ENCODE data around the gene MYH6. TPM values are rescaled to one million over a fixed set of nuclear protein-coding genes. Genes with fewer than 3 reads are reported as not detected.

Gene MYH6
- total and polyA plus RNA-seq, 10 donors = 0.35 to 0.82 (median 0.40) TPM; not detected in 6

- Histone ChIP-seq H3K9me3 (peaks cover 0 to 18% (median 6%) of the 10 kb centered on the region in 8 donors), H3K4me3 (no peak overlapping the region), H3K36me3 (no peaks in the 10 kb centered on the region), H3K27me3 (replicated peaks in 1 of 7) (peaks cover 0 to 9% (median 0%) of the 10 kb centered on the region in 7 donors), H3K4me1 (no peaks in the 10 kb centered on the region), H3K27ac (no peak overlapping the region)
- TF ChIP-seq, protein P1, sequence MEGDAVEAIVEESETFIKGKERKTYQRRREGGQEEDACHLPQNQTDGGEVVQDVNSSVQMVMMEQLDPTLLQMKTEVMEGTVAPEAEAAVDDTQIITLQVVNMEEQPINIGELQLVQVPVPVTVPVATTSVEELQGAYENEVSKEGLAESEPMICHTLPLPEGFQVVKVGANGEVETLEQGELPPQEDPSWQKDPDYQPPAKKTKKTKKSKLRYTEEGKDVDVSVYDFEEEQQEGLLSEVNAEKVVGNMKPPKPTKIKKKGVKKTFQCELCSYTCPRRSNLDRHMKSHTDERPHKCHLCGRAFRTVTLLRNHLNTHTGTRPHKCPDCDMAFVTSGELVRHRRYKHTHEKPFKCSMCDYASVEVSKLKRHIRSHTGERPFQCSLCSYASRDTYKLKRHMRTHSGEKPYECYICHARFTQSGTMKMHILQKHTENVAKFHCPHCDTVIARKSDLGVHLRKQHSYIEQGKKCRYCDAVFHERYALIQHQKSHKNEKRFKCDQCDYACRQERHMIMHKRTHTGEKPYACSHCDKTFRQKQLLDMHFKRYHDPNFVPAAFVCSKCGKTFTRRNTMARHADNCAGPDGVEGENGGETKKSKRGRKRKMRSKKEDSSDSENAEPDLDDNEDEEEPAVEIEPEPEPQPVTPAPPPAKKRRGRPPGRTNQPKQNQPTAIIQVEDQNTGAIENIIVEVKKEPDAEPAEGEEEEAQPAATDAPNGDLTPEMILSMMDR (IDR thresholded peaks at IDR 0.05 in 8 of 11, conservative IDR thresholded peaks at IDR 0.05 in 3 of 11) = no peak
- no peak for TF ChIP-seq POLR2A (IDR thresholded peaks at IDR 0.05)
- TF ChIP-seq POLR2AphosphoS5 (IDR thresholded peaks at IDR 0.05) = no peak
- no peak for DNase-seq
- 74 to 87% (median 84%) methylated on average over 1 of the region's 1 CpG for WGBS, 5 donors
- intact Hi-C loops (cut with DNase I; ENCODE audit: low total_unique reads) = no loop called here
Observed at GRCh38 chr14:23339506-23340268, 68.4 kb downstream of the MYH6 start.

DNA sequence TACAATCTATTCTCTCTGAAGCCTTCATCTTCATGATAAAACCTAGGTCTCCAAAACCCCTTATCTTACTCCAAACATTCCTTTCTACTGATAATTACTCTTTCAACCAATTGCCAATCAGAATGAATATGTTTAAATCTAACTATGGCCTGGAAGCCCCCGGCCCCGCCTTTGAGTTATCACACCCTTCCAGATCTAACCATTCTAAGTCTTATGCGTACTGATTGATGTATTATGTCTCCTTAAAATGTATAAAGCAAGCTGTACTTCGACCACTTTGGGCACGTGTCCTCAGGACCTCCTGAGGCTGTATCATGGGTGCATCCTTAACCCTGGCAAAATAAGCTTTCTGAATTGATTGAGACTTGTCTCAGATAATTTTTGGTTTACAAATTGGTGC is 72.5 kb downstream of the MYH6 start:
- Histone ChIP-seq H3K4me1 (no peaks in the 10 kb centered on the region), H3K4me3 (no peak overlapping the region), H3K36me3 (no peaks in the 10 kb centered on the region), H3K9me3 (peaks cover 0 to 18% (median 6%) of the 10 kb centered on the region in 8 donors), H3K27ac (no peak overlapping the region), H3K27me3 (replicated peaks in 1 of 7) (peaks cover 0 to 6% (median 0%) of the 10 kb centered on the region in 7 donors)
- 83 to 88% (median 86%) methylated on average over 5 of the region's 5 CpGs for WGBS, 5 donors
- DNase-seq = no peak
- TF ChIP-seq POLR2A (IDR thresholded peaks at IDR 0.05) = no peak
- TF ChIP-seq, protein P1 (IDR thresholded peaks at IDR 0.05 in 8 of 11, conservative IDR thresholded peaks at IDR 0.05 in 3 of 11) = no peak
- TF ChIP-seq POLR2AphosphoS5 (IDR thresholded peaks at IDR 0.05) = no peak
- intact Hi-C loops (cut with DNase I; ENCODE audit: low total_unique reads) = no loop called here

Small RNAs within 50 kb of the gene (microRNA-seq; reads per million reads assigned to microRNA genes)
- 0 to 0.36 (median 0) reads per million in 3 donors for gene MIR208A
- 0.28 to 0.36 (median 0.35) reads per million in 3 donors for gene MIR208B

Small RNAs within 50 kb of the gene (small RNA-seq; reads per million reads assigned to genes)
- gene MIR208A = 0 reads per million in 4 donors
- 0 reads per million in 4 donors for gene MIR208B

Other genes starting within 250 kb of the MYH6 start
- gene SLC7A8, start 224.6 kb downstream of the MYH6 start, total RNA-seq = 100 to 1,000 TPM in 1 of 7 donors, 10 to 100 TPM in 6; 23.5 to 106 (median 68.0) TPM
- gene SLC7A8, start 224.6 kb downstream of the MYH6 start, polyA plus RNA-seq = 1 to 10 TPM; 3.5 to 8.7 (median 6.7) TPM
- gene RNF212B, start 170.3 kb downstream of the MYH6 start, total RNA-seq = not detected
- not detected for gene RNF212B, start 170.3 kb downstream of the MYH6 start, polyA plus RNA-seq
- 10 to 100 TPM in 2 of 7 donors, 1 to 10 TPM in 5; 7.3 to 13.0 (median 9.1) TPM for gene HOMEZ, start 122.1 kb downstream of the MYH6 start, total RNA-seq
- 1 to 10 TPM; 3.1 to 5.4 (median 5.0) TPM for gene HOMEZ, start 122.1 kb downstream of the MYH6 start, polyA plus RNA-seq
- 10 to 100 TPM; 18.6 to 31.7 (median 20.8) TPM for gene PPP1R3E, start 105.4 kb downstream of the MYH6 start, total RNA-seq
- 10 to 100 TPM; 22.1 to 36.7 (median 30.3) TPM for gene PPP1R3E, start 105.4 kb downstream of the MYH6 start, polyA plus RNA-seq
- gene BCL2L2, start 101.4 kb downstream of the MYH6 start, total RNA-seq = 10 to 100 TPM; 16.7 to 34.6 (median 24.9) TPM
- 10 to 100 TPM in 1 of 3 donors, 1 to 10 TPM in 2; 5.4 to 19.2 (median 7.5) TPM for gene BCL2L2, start 101.4 kb downstream of the MYH6 start, polyA plus RNA-seq
- gene PABPN1, start 86.8 kb downstream of the MYH6 start, total RNA-seq = 100 to 1,000 TPM in 4 of 7 donors, 10 to 100 TPM in 3; 52.1 to 152 (median 132) TPM
- 100 to 1,000 TPM; 118 to 146 (median 132) TPM for gene PABPN1, start 86.8 kb downstream of the MYH6 start, polyA plus RNA-seq
- 10 to 100 TPM in 2 of 7 donors, 1 to 10 TPM in 5; 7.1 to 13.7 (median 8.3) TPM for gene SLC22A17, start 55.4 kb downstream of the MYH6 start, total RNA-seq
- gene SLC22A17, start 55.4 kb downstream of the MYH6 start, polyA plus RNA-seq = 1 to 10 TPM; 5.1 to 7.1 (median 6.3) TPM
- gene EFS, start 43.1 kb downstream of the MYH6 start, total RNA-seq = 1 to 10 TPM; 2.6 to 6.7 (median 4.4) TPM
- gene EFS, start 43.1 kb downstream of the MYH6 start, polyA plus RNA-seq = 1 to 10 TPM; 1.8 to 4.3 (median 2.7) TPM
- not detected for gene IL25, start 35.5 kb downstream of the MYH6 start, total RNA-seq
- gene IL25, start 35.5 kb downstream of the MYH6 start, polyA plus RNA-seq = not detected
- gene CMTM5, start 31.2 kb downstream of the MYH6 start, total RNA-seq = 10 to 100 TPM in 1 of 7 donors, 1 to 10 TPM in 6; 2.1 to 13.0 (median 4.3) TPM
- gene CMTM5, start 31.2 kb downstream of the MYH6 start, polyA plus RNA-seq = 1 to 10 TPM; 1.3 to 4.1 (median 2.7) TPM
- under 1 TPM in 1 of 7 donors, not detected in 6; 0.09 TPM for gene MYH7, start 27.4 kb upstream of the MYH6 start, total RNA-seq
- gene MYH7, start 27.4 kb upstream of the MYH6 start, polyA plus RNA-seq = under 1 TPM; 0.06 to 0.65 (median 0.12) TPM
- 10 to 100 TPM; 32.7 to 62.7 (median 40.0) TPM for gene NGDN, start 61.4 kb upstream of the MYH6 start, total RNA-seq
- 10 to 100 TPM; 39.6 to 48.5 (median 40.6) TPM for gene NGDN, start 61.4 kb upstream of the MYH6 start, polyA plus RNA-seq
- 1 to 10 TPM in 5 of 7 donors, under 1 TPM in 2; 0.42 to 2.9 (median 1.5) TPM for gene ZFHX2, start 143.5 kb upstream of the MYH6 start, total RNA-seq
- gene ZFHX2, start 143.5 kb upstream of the MYH6 start, polyA plus RNA-seq = under 1 TPM; 0.09 to 0.35 (median 0.11) TPM
- 10 to 100 TPM; 16.8 to 25.4 (median 18.6) TPM for gene THTPA, start 148.0 kb upstream of the MYH6 start, total RNA-seq
- 10 to 100 TPM in 1 of 3 donors, 1 to 10 TPM in 2; 4.5 to 14.2 (median 8.9) TPM for gene THTPA, start 148.0 kb upstream of the MYH6 start, polyA plus RNA-seq
- gene AP1G2, start 159.5 kb upstream of the MYH6 start, total RNA-seq = 100 to 1,000 TPM; 139 to 261 (median 193) TPM
- 100 to 1,000 TPM; 126 to 267 (median 176) TPM for gene AP1G2, start 159.5 kb upstream of the MYH6 start, polyA plus RNA-seq
- 10 to 100 TPM in 2 of 7 donors, 1 to 10 TPM in 5; 1.2 to 17.3 (median 5.8) TPM for gene JPH4, start 170.5 kb upstream of the MYH6 start, total RNA-seq
- gene JPH4, start 170.5 kb upstream of the MYH6 start, polyA plus RNA-seq = under 1 TPM; 0.70 to 0.93 (median 0.93) TPM
- gene DHRS2, start 228.1 kb upstream of the MYH6 start, total RNA-seq = 10 to 100 TPM in 6 of 7 donors, 1 to 10 TPM in 1; 3.3 to 30.6 (median 14.5) TPM
- gene DHRS2, start 228.1 kb upstream of the MYH6 start, polyA plus RNA-seq = 10 to 100 TPM in 2 of 3 donors, 1 to 10 TPM in 1; 8.3 to 17.1 (median 13.7) TPM

Measured in spleen (tissue), 11 donors.